Vagina (tissue), 2 donors: Measurements from ENCODE around the gene TPO.

Experiments
- POLR2A ChIP-seq, 2 donors: fragments of 450-650 bp; IDR thresholded peaks; one replicate each; pipeline ENCODE4 v1.6.1; 2017; ENCODE audit warnings: antibody characterized with exemption in 2 of 2, mild to moderate bottlenecking in 2 of 2, moderate library complexity in 2 of 2
- TF ChIP-seq, protein P1 (sequence below), 3 experiments: fragments of 450-650 bp in 2 of 3; fragments of 200-600 bp in 1 of 3; sonication (generic) in 1 of 3; IDR thresholded peaks; one replicate each; pipeline ENCODE4 v1.5.1; 2017 to 2019; ENCODE audit warnings: antibody characterized with exemption in 3 of 3, mild to moderate bottlenecking in 2 of 3, moderate library complexity in 2 of 3

DNA sequence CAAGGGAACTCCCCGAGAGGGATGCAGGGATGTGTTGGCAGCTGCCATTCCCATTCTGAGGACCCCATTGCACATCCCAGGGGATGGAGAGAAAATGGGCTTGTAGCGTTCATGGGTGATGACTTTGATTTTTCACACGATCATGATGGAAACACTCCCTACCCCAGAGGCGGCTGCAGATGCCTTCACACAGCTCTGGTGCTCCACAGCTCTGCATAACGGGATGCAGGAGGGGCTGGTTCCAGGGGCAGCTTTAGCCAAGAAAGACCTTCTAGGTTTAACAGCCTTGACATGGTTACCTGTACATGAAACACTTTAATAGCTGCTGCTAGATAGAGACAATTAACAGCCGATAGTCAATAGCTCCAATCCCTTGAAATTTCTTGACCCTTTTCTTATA is 88.7 kb downstream of the TPO start:
- TF ChIP-seq, protein P1, sequence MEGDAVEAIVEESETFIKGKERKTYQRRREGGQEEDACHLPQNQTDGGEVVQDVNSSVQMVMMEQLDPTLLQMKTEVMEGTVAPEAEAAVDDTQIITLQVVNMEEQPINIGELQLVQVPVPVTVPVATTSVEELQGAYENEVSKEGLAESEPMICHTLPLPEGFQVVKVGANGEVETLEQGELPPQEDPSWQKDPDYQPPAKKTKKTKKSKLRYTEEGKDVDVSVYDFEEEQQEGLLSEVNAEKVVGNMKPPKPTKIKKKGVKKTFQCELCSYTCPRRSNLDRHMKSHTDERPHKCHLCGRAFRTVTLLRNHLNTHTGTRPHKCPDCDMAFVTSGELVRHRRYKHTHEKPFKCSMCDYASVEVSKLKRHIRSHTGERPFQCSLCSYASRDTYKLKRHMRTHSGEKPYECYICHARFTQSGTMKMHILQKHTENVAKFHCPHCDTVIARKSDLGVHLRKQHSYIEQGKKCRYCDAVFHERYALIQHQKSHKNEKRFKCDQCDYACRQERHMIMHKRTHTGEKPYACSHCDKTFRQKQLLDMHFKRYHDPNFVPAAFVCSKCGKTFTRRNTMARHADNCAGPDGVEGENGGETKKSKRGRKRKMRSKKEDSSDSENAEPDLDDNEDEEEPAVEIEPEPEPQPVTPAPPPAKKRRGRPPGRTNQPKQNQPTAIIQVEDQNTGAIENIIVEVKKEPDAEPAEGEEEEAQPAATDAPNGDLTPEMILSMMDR (IDR thresholded peaks at IDR 0.05), result no peak
- no peak for TF ChIP-seq POLR2A (IDR thresholded peaks at IDR 0.05)
